Limb (tissue), 2 donors: ENCODE results near the gene CYB5R3.
"Not testable (repeated sequence)": the region's sequence is repeated elsewhere in the genome, so short reads cannot be mapped to it uniquely, and the experiment has no call there.

Experiments used
- DNase-seq, 2 donors: peaks; one replicate each; pipeline ENCODE4 v3.0.0-alpha.2; 2016; ENCODE audit errors: extremely low spot score in 2 of 2

CYB5R3 gene

DNA sequence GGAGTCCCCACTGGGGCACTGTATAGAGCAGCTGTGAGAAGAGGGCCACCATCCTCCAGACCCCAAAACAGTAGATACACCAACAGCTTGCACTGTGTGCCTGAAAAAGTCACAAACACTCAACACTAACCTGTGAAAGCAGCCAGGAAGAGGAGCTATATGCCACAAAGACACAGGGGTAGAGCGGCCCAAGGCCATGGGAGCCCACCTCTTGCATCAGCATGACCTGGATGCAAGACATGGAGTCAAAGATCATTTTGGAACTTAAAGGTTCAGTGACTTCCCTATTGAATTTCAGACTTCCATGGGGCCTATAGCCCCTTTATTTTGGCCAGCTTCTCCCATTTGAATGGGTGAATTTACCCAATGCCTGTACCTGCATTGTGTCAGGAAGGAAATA is 29.7 kb upstream of the CYB5R3 start:
- no peak for DNase-seq

DNA sequence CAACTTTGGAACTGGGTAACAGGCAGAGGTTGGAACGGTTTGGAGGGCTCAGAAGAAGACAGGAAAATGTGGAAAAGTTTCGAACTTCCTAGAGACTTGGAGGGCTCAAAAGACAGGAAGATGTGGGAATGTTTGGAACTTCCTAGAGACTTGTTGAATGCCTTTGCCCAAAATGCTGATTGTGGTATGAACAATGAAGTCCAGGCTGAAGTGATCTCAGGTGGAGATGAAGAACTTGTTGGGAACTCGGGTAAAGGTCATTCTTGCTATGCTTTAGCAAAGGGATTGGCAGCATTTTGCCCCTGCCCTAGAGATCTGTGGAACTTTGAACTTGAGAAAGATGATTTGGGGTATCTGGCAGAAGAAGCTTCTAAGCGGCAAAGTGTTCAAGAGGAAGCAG is 28.7 kb upstream of the CYB5R3 start:
- not testable (repeated sequence) for DNase-seq

DNA sequence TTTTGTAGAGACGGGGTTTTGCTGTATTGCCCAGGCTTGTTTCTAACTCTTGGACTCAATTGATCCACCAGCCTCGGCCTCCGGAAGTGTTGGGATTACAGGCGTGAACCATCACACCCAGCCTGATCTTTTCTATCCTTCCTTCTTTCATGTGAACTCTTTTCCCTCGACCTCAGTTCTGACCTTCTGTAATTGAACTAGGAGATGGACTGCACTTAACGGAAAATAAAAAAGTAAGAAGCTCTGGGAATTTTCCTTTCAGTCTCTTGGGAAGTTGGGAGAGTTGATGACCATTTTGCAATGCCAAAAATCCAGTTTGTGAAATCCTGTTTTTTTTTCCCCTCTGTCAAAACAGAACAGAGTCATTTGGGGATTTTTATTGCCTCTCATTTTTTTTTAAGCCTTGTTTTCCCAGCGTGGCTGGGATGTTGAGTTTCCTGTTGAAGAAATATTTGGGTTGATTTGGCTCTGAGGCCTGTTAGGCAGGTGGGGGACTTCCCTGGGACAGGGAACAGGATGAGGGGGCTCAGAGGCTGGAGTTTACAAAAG is 26.9 kb upstream of the CYB5R3 start:
- DNase-seq, result no peak

DNA sequence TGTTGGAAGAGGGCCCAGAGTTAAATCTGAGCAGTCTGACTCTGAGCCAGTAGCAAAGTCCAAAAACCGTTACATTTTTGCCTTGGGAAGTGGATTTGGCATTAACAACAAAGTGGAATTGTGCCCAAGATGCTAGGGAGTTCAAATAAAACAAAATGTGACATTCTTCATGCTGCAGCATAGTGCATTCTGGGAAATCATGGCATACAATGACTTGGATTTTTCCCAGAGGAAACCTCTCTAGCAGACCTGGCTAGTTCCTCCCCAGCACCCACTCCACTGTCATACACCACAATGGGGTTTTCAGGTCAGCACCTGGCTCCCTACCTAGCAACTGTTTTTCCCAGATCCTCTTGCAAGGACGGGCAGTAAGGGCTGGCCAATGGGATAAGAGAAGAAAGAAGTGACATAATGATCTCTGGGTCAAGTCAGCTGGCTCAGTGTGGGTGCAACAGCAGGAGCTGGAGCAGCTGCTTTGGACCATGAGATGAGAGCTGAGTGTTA is 24.8 kb upstream of the CYB5R3 start:
- peak in 1 of 2 donors; percentile 21 for DNase-seq

DNA sequence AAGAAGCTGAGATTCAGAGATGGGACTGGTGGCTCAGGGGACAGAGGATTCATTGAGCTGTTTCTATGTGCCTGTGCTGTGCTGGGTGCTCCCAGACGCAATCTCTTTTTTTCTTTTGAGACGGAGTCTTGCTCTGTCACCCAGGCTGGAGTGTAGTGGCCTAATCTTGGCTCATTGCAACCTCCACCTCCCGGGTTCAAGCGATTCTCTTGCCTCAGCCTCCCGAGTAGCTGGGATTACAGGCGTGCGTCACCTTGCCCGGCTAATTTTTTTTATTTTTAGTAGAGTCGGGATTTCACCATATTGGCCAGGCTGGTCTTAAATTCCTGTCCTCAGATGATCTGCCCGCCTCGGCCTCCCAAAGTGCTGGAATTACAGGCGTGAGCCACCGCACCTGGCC is 23.9 kb upstream of the CYB5R3 start:
- not testable (repeated sequence) for DNase-seq

DNA sequence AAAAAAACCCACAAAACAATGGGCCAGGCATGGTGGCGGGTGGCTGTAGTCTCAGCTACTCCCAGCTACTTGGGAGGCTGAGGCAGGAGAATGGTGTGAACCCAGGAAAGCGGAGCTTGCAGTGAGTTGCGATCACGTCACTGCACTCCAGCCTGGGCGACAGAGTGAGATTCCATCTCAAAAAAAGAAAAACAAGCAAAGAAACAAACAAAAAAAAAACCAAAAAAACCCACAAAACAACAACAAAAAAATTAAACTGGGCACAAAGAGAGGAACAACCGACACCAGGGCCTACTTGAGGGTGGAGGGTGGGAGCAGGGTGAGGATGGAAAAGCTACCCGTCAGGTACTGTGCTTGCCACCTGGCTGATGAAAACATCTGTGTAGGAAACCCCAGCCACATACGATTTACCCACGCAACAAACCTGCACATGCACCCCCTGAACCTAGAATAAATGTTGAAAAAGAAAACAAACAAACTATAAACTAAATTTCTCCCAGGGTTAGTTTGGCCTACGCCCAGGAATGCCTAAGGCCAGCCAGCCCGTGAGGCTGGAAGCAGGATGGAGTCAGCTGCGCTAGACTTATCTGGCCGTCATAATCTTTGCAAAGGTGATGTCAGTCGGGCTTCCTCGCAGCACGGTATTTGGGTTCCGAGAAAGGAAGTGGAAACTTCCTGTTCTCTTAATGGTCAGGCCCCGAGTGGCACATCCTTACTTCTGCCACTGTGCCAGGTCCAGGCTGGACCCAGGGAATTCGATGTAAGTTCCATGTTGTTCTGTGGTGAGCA is 21.9 kb upstream of the CYB5R3 start:
- DNase-seq, result no peak

DNA sequence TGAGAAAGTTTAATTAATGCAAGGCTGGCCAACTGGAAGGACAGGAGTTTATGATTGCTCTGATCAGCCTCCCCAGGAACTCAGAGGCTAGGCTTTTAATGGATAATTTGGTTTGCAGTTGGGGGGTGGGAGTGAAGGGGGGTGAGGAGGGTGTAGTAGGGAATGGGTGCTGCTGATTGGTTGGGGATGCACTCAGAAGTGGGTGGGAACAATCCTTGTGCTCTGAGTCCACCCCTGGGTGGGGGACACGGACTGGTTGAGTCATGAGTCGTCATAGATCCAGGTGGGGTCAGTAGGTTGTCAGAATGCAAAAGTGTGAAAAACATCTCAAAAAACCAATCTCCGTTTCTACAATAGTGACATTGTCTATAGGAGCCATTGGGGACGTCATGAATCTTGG is 20.9 kb upstream of the CYB5R3 start:
- DNase-seq, result no peak

DNA sequence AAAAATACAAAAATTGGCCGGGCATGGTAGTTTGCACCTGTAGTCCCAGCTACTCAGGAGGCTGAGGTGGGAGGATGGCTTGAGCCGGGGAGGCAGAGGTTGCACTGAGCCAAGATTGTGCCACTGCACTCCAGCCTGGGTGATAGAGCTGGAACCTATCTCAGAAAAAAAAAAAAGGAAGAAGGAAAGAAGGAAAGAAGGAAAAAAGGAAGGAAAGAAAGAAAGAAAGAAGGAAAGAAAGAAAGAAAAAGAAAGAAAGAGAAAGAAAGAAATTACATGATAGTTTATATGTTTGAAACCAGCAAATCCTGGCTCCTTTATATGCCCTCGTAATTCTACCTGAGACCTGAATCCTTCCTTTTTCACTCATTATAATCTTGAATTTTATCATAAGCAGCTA is 17.2 kb upstream of the CYB5R3 start:
- not testable (repeated sequence) for DNase-seq

DNA sequence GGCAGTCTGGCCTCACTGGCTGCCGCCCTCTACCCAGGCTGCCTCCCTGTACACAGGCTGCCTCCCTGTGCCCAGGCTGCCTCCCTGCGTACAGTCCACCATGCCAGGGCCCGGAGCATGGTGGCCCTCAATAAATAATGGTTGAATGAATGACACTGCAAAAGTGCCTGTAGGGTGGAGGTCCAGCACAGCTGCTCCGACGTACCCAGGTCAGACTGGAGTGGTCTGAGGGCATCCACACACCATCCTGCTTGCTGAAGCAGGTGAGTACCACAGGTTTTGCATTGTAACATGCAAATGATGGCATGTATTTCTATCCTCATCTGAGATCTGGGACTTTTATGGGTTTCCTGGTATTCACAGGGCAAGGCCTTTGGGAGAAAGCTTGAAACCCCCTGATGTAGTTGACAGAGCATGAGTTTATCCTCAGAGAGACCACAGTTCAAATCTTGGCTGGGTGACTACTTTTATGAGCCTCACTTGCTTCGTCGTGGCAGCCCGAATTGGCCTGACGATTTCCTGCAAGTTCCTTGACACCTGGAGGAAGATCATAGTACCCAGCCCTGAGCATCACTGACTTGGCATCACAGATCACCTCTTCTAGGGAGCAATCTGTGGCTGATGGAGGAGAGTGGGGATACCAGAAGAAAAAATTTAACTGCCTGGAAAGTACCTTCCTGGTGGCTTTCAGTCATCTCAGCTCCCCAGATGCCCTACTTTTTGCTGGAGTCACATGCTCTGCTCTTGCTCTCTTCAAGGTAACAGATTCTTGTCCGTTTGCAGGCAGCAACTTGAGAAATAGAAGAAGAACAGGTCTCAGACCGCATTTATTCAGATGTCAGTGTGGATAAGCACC is 16.0 kb upstream of the CYB5R3 start:
- DNase-seq, result no peak

DNA sequence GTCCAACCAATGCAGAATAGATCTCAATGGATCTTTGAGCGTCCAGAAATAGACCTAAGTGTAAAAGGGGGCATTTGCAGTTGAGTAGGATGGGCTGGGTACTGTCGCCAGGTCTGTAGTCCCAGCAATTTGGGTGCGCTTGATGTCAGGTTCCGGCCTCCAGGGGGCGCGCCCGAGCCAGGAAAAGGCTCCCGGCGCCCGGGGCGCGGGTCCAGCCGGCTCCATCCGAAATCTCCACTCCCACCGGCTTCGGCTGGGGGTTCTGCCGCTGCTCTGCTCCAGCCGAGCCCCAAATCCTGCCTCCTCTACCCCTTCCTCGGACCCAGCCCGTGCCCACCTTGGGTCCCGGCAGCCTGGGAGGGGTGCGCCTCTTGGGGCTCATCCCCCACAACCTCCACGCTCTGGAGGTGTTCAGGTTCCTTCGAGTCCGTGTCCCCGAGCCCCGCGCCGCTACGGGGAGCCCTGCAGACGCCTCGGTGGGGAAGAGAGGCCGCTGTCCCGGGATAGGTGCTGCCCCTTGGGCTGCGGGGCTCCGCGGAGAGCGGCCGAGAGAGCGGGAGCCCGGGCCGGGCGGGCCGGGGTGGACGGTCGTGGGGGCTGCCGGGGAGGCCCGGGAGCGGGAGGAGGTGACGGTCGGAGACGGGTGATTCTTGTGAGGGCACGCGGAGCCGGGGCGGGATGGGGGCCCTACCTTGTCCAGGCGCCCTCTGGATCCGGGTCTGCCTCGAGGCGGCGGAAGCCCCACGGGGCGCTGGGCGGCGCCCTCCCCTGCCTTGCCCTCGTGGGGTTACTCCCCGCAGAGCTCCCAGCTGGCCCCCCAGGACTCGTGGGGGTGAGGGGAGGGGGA is 13.0 kb upstream of the CYB5R3 start:
- peak; percentile 80 to 93 for DNase-seq

DNA sequence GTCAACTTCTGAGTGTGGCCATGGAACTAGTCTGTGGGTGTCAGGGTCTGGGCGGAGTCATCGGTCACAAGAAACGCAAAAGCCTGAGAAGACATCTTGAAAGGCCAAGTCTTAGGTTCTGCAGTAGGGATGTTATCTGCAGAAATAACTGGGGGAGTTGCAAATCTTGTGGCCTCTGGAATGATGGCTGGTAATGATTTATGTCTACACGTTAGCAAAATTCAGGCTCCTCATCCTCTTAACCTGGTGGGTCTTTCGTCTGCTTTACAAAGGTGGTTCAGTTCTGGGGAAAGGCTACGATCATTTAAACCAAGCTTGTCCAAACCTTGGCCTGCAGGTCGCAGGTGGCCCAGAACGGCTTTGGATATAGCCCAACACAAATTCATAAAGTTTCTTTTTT is 7.4 kb upstream of the CYB5R3 start:
- no peak for DNase-seq

DNA sequence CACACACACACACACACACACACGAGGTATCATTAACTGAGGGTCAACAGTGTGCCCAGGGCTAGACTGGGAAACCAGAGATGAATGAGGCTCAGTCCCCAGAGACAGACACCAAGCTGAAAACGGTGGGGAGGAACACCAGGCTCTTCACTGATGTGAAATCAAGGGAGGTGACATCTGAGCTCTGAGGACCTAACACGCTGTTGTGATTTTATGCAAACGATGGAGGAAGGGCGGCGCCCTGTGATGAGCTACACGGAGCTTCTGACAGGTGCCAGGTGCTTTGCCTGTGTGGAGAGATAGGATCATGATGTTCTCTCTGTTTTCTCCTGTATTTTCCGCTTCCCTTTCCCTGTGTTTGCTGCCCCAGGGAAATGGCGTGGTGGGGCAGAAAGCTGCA is 6.5 kb upstream of the CYB5R3 start:
- no peak for DNase-seq

DNA sequence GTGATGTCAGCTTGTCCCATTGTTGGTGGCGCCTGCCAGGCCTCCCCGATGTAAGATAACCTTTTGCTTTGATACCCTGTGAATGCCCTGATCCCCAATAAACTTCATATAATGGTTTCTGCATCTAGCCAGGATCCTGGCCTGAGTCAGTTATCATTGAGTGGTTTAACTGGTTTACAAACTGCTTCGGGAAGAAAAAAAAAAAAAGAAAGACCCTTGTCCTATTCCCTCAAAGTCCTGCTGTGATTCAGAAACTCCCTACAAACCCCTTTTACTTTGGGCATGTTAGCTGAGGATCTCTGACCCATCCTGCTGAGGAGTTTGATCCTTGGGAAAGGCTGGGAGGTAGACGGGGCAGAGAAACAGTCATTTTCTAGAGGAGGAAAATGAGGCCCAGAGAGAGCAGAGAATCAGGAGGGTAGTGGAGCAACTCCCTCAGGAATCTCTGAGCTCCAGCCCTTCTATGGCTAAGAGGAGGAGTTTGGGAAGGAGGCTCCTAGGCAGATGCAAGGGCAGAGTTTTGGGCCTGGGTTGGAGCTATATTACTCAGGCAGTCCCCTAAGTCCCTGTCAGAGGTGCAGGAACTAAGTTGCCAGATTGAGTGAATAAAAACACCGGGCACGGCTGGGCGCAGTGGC is 5.4 kb upstream of the CYB5R3 start:
- DNase-seq, result no peak

DNA sequence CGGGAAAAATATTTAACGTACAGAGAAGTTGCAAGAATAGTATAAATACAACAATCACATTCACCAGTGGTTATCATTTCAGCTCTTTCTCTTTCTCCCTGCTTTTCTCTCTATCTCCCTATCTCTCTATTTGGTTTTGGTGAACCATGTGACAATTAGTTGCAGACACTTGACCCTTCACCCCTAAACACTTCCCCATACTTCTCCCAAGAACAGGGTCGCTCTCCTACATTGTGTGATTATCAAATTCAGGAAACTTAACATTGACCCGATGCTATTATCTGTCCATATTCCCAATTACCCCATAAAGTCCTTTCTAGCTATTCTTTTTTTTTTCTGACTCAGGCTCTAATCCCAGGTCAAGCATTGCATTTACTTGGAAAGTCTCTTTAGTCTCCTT is 4.8 kb upstream of the CYB5R3 start:
- no peak for DNase-seq

DNA sequence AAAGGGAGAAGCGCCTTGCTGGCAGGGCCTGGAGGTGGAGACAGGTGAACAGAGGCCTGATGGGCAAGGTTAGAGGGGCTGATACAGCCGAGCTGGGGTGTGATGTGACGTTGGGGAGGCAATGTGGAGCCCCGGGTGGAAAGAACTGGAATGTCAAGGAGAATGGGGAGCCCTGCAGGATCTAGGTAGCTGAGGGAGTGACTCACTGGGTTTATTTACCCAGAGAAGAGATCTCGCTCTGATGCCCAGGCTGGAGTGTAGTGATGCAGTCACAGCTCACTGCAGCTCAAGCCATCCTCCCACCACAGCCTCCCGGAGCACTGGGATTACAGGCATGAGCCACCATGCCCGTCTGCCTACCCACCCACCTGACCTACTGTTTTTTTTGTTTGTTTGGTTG is 1.9 kb upstream of the CYB5R3 start:
- no peak for DNase-seq

DNA sequence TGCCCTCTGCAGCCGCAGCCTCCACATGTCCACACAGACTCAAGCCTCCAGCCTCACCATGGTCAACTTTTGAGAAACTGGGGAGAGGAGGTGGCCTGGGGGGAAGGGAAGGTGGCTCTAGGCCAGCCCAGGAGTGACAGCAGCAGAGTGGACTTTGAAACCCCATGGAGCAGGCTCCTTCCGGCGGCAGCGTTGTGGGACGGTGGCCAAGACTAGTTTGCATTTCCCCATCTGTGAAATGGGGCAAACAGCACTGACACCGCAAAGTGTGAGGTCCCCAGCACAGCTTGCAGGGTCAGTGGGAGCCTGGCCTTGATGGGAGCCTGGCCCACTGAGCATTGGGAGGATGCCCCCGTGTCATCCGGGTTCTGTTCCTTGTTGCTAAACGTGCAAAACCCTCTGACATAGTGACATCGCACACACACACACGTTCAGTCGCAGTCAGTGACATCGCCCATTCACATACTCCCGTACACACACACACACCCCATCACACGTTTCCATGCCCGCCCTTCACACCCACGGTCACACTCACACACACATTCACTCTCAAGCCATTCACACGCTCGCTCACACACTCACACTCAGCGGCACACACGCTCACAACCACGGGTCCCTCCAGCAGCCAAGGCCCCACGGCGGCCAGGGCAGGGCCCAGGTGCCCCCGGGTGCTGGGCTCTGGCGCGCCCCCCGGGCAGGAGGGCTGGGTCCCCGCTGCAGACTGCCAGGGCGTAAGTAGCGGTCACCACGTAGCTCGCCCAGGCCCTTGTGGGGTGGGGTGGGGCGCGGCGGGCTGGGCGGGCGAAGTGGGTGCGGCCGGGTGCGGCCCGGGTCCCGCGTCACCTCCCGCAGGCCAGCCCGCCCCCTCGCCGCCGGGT is 585 bp downstream of the CYB5R3 start:
- no peak for DNase-seq

DNA sequence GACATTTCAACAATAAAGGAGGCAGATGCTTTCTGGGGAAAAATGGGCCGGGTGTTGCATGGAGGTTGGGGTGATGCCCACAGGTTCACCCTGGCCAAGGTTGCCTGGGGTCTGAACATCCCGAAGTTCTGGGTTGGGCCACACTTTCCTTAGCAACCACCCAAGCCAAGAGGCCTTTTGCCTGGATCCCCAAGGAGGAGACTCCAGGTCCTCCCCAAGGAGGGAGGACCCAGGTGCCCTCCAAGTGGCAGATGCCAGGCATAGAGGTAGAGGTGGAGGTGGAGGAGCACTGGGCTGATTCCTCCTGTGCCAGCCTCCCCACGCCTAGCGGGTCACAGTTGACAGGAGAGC is 1.2 kb downstream of the CYB5R3 start:
- DNase-seq, result no peak

DNA sequence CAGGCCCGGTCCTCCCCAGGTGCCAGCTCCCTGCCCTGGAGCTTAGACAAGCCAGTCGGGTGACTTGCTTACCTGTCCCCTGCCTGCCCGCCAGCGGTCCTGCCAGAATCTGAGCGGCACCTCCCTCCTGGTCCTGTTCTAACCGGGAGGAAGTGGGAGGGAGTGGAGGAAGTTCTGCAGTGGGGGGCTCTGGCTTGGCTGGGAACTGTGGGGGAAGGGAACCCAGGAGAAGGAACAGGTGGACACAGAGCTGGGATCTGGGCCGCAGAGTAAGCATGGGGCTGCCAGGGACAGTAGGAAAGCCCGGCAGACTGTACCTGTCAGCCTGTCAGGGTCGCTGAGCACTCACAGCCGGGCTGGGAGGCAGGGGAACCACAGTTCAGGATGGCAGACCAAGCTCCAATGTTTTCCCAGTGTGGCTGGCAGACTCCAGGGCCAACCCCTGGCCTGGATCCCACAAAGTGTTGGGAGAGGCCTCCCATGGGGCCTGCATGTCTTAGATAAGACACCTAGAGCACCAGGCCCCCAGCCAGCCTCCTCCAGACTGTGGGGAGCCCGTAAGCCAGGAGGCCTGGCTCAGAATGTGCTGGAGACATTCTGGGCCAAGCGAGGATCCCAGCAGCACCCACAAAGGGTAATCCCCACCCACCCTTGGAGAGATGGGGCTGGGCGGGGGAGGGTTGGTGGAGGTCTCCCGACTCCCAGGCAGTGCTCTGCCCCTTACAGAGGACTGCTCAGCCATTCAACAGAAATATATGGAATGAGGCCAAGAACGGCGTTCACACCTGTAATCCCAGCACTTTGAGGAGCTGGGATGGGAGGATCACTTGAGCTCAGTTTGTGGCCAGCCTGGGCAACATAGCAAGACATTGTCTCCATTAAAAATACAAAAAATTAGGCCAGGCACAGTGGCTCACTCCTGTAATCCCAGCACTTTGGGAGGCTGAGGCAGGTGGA is 2.3 kb downstream of the CYB5R3 start:
- no peak for DNase-seq
